BLaER1 (cell line): Measurements from ENCODE around the gene SNX9.
"Not testable (repeated sequence)": the region's sequence is repeated elsewhere in the genome, so short reads cannot be mapped to it uniquely, and the experiment has no call there.

ENCODE experiments used
- H3K27ac ChIP-seq: shearing (Covaris generic); formaldehyde crosslinking; 2 replicates; pipeline ENCODE4 v1.8.1; 2022
- H3K27me3 ChIP-seq: shearing (Covaris generic); formaldehyde crosslinking; 2 replicates; pipeline ENCODE4 v1.8.1; 2022
- H3K36me3 ChIP-seq: shearing (Covaris generic); formaldehyde crosslinking; 2 replicates; pipeline ENCODE4 v1.8.1; 2022
- H3K4me1 ChIP-seq: shearing (Covaris generic); formaldehyde crosslinking; 2 replicates; pipeline ENCODE4 v1.8.1; 2022
- H3K4me2 ChIP-seq: shearing (Covaris generic); formaldehyde crosslinking; 2 replicates; pipeline ENCODE4 v1.8.1; 2022
- H3K4me3 ChIP-seq: shearing (Covaris generic); formaldehyde crosslinking; 2 replicates; pipeline ENCODE4 v1.8.1; 2022
- H3K9ac ChIP-seq: shearing (Covaris generic); formaldehyde crosslinking; 2 replicates; pipeline ENCODE4 v1.8.1; 2022
- H3K9me3 ChIP-seq: shearing (Covaris generic); formaldehyde crosslinking; 2 replicates; pipeline ENCODE4 v1.8.1; 2022
- H4K20me1 ChIP-seq: shearing (Covaris generic); formaldehyde crosslinking; 2 replicates; pipeline ENCODE4 v1.8.1; 2022
- Cebpa-rat ChIP-seq: shearing (Covaris generic); IDR thresholded peaks from 2 replicates; pipeline ENCODE4 v1.8.1; 2022

The SNX9 gene

DNA sequence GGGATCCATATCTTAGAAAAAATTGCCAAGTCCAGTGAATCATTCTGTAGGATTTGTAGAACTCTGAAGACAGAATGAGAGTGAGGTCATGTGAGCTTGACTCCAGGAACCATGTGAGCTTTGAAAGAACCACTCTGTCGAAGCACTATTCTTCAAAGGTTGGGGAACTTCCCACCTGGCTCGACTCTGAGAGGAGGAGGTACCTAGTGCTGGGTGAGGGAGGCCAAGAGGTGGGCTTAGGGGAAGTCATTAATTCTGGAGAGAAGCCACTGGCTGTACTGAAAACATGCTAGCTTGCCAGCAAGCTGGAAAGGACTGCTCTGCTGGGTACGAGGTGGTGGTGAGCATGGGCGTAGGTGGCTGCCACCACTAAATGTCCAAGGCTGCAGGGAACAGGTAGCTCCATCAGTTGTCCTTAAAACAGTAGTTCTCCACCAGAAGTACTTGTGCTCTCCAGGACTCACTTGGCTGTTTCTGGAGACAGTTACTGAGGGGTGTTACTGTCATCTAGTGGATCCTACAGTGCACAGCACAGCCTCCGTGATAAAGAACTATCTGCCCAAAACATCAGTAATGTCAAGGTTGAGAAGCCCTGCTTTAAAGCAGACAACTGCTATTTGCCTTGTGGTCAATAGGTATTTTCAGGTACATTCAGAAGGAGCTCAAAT, 124.0 kb downstream of the SNX9 start:
- Histone ChIP-seq H3K36me3 (no peaks in the 10 kb centered on the region), H3K9me3 (peaks cover 5% of the 10 kb centered on the region; the same call in 1 of the 2 replicates), H3K4me2 (no peak overlapping the region), H3K4me1 (no peaks in the 10 kb centered on the region), H3K9ac (no peak overlapping the region), H4K20me1 (no peaks in the 10 kb centered on the region), H3K4me3 (no peak overlapping the region), H3K27me3 (no peaks in the 10 kb centered on the region), H3K27ac (no peak overlapping the region)
- no peak for TF ChIP-seq Cebpa-rat

DNA sequence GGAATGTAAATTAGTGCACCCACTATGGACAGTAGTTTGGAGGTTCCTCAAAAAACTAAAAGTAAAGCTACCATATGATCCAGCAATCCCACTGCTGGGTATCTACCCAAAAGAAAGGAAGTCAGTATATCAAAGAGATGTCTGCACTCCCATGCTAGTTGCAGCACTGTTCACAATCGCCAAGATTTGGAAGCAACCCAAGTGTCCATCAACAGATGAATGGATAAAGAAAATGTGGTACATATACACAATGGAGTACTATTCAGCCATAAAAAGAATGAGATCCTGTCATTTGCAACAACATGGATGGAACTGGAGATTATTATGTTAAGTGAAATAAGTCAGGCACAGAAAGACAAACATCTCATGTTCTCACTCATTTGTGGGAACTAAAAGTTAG, 127.9 kb downstream of the SNX9 start:
- not testable (repeated sequence) for H3K4me1 ChIP-seq, H3K4me3 ChIP-seq, H3K27me3 ChIP-seq, H3K9me3 ChIP-seq, H3K9ac ChIP-seq, H3K4me2 ChIP-seq, H4K20me1 ChIP-seq, H3K36me3 ChIP-seq, H3K27ac ChIP-seq

DNA sequence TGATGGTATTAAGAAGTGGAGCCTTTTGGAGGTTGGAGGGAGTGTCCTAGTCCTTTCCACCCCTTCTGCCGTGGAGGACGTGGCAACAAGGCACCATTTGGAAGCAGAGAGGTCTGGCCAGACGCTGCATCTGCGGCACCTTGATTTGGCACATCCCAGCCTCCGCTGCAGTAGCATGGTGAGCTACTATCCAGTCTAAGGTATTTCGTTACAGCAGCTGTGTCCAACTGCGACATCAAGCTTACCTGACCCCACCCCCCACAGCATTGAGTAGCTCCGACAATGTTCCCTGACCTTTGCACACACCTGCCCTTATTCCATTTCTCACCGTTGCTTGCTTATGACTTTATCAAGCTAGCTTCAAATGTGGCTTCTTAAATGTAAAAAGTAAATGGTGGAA, 128.8 kb downstream of the SNX9 start:
- no peak overlapping the region for H3K4me2 ChIP-seq
- H3K4me1 ChIP-seq, result no peaks in the 10 kb centered on the region; the same call in 1 of the 2 replicates
- no peak for TF ChIP-seq Cebpa-rat
- no peak overlapping the region for H3K4me3 ChIP-seq
- no peaks in the 10 kb centered on the region for H3K36me3 ChIP-seq
- no peak overlapping the region for H3K9ac ChIP-seq
- H3K27me3 ChIP-seq, result no peaks in the 10 kb centered on the region
- no peaks in the 10 kb centered on the region for H4K20me1 ChIP-seq
- no peak overlapping the region for H3K27ac ChIP-seq
- peaks cover 5% of the 10 kb centered on the region; the same call in 1 of the 2 replicates for H3K9me3 ChIP-seq

DNA sequence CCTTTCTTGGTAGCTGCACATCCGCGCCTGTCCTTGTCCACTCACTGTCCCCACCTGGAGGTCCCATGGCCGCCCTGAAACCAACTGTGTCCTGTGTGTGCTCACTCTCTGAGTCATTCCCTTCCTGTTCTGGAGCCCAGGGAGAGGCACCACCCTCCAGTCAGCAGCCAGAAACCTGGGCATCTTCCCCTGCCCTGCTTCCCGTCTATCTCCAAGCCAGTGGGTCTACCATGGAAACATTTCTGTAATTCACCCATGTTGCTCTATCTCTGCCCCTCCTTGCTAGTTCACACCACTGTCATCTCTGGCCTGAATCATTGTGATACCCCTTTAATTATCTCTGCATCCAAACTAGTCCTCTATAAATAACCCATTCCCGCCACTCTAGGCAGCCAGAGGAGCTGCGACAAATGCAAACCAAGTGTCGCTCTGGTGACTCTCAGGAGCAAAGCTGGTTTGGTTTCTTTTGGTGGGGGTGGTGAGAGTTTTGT, 129.9 kb downstream of the SNX9 start:
- H3K36me3 ChIP-seq, result no peaks in the 10 kb centered on the region
- peaks cover 8% of the 10 kb centered on the region for H3K9me3 ChIP-seq
- H3K27me3 ChIP-seq, result no peaks in the 10 kb centered on the region
- no peak overlapping the region for H3K27ac ChIP-seq
- H3K4me1 ChIP-seq, result no peaks in the 10 kb centered on the region; the same call in 1 of the 2 replicates
- H3K4me2 ChIP-seq, result no peak overlapping the region
- H3K9ac ChIP-seq, result no peak overlapping the region
- H4K20me1 ChIP-seq, result no peaks in the 10 kb centered on the region
- H3K4me3 ChIP-seq, result no peak overlapping the region
- no peak for TF ChIP-seq Cebpa-rat

DNA sequence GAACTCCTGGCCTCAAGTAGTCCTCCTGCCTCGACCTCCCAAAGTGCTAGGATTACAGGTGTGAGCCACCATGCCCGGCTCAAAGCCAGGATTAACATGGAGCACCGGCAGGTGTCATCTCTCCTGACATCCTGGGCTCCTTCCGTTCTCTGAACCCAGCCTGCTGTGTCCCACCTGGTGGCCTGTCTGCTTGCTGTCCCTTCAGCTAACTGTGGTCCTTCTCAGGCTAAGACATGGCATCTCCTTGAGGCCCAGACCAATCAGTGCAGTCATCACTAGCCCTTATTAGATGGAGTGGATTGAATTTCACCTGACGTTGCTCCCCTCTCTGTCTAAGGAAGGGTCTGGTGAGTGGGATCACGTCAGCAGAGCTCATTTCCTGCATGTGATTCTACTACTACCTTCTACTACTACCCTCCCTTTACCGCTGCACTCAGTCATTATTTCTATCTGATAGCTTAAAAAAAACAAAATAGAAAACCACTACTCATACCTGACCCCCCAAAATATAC, 130.6 kb downstream of the SNX9 start:
- Histone ChIP-seq H3K4me1 (no peaks in the 10 kb centered on the region; the same call in 1 of the 2 replicates), H3K4me3 (no peak overlapping the region), H3K36me3 (no peaks in the 10 kb centered on the region), H4K20me1 (no peaks in the 10 kb centered on the region), H3K9ac (no peak overlapping the region), H3K27ac (no peak overlapping the region), H3K4me2 (no peak overlapping the region), H3K27me3 (no peaks in the 10 kb centered on the region), H3K9me3 (peaks cover 15% of the 10 kb centered on the region)
- TF ChIP-seq Cebpa-rat, result no peak

DNA sequence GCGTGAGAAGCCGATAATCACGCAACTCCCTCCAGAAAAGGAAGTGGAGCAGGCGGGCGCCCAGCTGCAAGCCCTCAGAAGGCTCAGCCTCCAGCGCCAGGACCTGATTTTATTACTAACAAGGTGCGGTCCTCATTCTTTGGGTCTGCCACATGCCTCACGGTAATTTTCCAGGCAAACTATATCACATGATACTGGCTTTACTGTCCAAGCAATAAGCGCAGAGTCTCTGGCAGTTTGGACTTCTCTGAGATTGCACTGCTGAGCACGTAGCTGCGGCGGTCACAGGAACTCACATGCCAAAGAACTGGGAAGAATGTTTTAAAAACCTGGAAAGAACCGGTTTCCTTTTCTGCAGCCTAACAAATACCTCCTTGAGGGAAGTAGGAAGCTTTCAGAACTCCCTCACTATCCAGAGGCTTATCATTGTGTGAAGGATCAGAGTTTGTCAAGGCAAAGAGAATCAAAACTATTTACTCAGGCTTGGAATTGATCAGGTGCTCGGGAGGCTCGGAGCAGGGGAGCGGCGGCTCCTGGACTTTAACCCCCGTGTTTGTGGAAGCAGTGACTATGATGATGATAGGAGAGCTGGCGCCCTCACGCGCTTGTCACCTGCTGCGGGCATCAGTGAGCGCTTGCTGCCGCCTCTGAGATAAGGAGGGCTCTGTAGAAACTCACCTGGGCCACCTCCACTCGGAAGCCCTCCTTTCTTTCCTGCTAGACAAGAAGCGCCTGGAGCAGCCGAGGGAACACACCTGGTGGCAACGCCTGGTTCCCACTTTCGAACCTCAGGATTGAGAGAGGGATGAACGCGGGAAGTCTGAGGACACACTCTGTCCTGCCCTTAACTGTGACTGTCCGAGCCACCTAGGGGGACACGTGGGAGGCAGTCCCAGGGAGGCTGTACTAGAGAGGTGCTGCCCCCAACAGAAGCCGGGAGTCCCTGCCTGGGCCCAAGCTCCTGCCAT, 131.4 kb downstream of the SNX9 start:
- H3K9ac ChIP-seq, result no peak overlapping the region
- no peak overlapping the region for H3K27ac ChIP-seq
- H3K4me3 ChIP-seq, result no peak overlapping the region
- no peaks in the 10 kb centered on the region for H3K36me3 ChIP-seq
- no peaks in the 10 kb centered on the region for H3K27me3 ChIP-seq
- no peak for TF ChIP-seq Cebpa-rat
- no peak overlapping the region for H3K4me2 ChIP-seq
- H4K20me1 ChIP-seq, result no peaks in the 10 kb centered on the region
- H3K4me1 ChIP-seq, result no peaks in the 10 kb centered on the region; the same call in 1 of the 2 replicates
- peaks cover 23% of the 10 kb centered on the region for H3K9me3 ChIP-seq

DNA sequence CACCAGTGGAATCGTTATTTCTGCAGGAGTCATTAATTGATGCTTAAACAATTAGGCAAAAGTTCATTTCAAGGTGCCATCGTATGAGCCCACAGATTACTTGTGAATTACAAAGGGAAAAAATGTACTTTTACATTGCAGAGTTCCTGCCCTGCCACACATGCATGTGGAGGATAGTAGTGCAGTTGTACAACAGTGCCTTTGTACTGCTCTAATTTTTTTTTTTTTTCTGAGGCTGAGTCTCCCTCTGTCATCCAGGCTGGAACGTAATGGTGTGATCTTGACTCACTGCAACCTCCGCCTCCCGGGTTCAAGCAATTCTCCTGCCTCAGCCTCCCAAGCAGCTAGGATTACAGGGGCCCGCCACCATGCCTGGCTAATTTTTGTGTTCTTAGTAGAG, 132.6 kb downstream of the SNX9 start:
- Histone ChIP-seq H3K4me2 (no peak overlapping the region), H3K9me3 (peaks cover 23% of the 10 kb centered on the region), H3K27me3 (no peaks in the 10 kb centered on the region), H3K4me3 (no peak overlapping the region), H4K20me1 (no peaks in the 10 kb centered on the region), H3K4me1 (no peaks in the 10 kb centered on the region; the same call in 1 of the 2 replicates), H3K36me3 (no peaks in the 10 kb centered on the region), H3K9ac (no peak overlapping the region), H3K27ac (no peak overlapping the region)
- no peak for TF ChIP-seq Cebpa-rat

DNA sequence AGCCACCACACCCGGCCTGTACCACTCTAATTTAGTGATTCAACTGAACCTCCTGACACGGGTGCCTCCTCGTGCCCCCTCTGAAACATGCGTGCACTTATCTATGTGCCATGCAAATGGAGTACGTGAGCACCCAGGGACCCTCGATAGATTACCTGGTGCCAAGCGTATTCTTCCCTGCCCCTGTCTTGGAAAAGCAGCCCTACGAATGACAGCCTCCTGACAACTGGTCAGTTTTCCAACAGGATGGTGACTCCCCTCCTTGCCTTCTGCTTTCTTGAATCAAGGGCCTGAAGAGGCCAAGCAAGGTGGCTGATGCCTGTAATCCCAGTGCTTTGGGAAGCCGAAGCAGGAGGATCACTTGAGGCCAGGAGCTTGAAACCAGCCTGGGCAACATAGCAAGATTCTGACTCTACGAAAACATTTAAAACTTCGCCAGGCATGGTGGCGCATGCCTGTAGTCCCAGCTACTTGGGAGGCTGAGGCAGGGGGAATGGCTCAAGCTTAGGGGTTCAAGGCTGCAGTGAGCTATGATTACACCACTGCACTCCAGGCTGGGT, 133.2 kb downstream of the SNX9 start:
- no peaks in the 10 kb centered on the region for H4K20me1 ChIP-seq
- TF ChIP-seq Cebpa-rat, result no peak
- no peak overlapping the region for H3K9ac ChIP-seq
- H3K9me3 ChIP-seq, result peaks cover 23% of the 10 kb centered on the region
- H3K4me2 ChIP-seq, result no peak overlapping the region
- H3K27ac ChIP-seq, result no peak overlapping the region
- H3K4me1 ChIP-seq, result no peaks in the 10 kb centered on the region; the same call in 1 of the 2 replicates
- no peaks in the 10 kb centered on the region for H3K27me3 ChIP-seq
- no peak overlapping the region for H3K4me3 ChIP-seq
- H3K36me3 ChIP-seq, result no peaks in the 10 kb centered on the region

DNA sequence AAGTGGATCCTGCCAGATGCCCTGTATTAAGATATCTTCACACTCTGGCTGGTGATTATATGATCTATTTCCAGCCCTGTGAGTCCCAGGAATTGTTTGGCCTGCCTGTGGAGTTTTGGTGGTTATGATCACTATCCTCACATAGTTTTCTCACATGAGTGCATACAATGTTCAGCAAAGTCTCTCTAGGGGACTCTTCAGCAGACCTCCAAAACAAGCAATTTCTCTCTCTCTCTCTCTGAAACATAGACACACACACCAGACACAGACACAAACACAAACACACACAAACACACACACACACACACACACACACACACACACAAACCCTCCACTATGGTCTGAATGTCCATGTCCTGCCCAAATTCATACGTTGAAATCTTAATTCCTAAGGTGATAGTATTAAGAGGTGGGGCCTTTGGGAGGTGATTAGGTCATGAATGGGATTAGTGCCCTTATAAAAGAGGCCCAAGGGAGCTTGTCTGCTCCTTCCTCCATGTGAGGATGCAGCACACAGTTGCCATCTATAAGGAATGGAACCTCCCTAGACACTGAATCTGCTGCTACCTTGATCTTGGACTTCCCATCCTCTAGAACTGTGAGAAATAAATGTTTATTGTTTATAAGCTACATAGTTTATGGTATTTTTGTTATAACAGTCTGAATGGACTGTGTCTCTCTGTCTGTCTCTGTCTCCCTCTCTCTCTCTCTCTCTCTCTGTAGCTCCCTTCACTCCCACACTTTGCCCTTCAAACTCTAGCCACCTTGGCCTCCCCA, 136.6 kb downstream of the SNX9 start:
- H3K36me3 ChIP-seq, result no peaks in the 10 kb centered on the region
- no peaks in the 10 kb centered on the region for H3K27me3 ChIP-seq
- H3K4me3 ChIP-seq, result no peak overlapping the region
- H3K4me2 ChIP-seq, result no peak overlapping the region
- peaks cover 28% of the 10 kb centered on the region for H3K9me3 ChIP-seq
- no peaks in the 10 kb centered on the region for H4K20me1 ChIP-seq
- peaks cover 13% of the 10 kb centered on the region; the same call in 1 of the 2 replicates for H3K4me1 ChIP-seq
- no peak overlapping the region for H3K9ac ChIP-seq
- TF ChIP-seq Cebpa-rat, result no peak
- H3K27ac ChIP-seq, result no peak overlapping the region
